GM18867 (cell line): ENCODE data around the gene NAV2.
"Not testable (repeated sequence)": the region's sequence is repeated elsewhere in the genome, so short reads cannot be mapped to it uniquely, and the experiment has no call there.

Source experiments
- ATAC-seq: cut with Tn5 transposase; IDR thresholded peaks from one replicate; pipeline ENCODE4 v1.9.1; 2021; ENCODE audit warnings: mild to moderate bottlenecking, moderate library complexity; ENCODE audit not compliant: unreplicated experiment

The NAV2 gene

GRCh38 chr11:20126724-20127123 lies 414.1 kb downstream of the NAV2 start:
- no peak for ATAC-seq

- peak; percentile 82 for ATAC-seq
Observed at GRCh38 chr11:20127671-20128527, 415.3 kb downstream of the NAV2 start.

GRCh38 chr11:20128528-20128825 lies 415.8 kb downstream of the NAV2 start:
- not testable (repeated sequence) for ATAC-seq

- no peak for ATAC-seq
Observed at GRCh38 chr11:20129665-20130064, 417.0 kb downstream of the NAV2 start.

- peak; percentile 55 for ATAC-seq
Observed at GRCh38 chr11:20131788-20132666, 419.4 kb downstream of the NAV2 start.

- ATAC-seq, result no peak
Observed at GRCh38 chr11:20132667-20133039, 420.0 kb downstream of the NAV2 start.

GRCh38 chr11:20134991-20135736 lies 422.5 kb downstream of the NAV2 start:
- no peak for ATAC-seq

- ATAC-seq, result no peak
Observed at GRCh38 chr11:20137637-20138036, 425.0 kb downstream of the NAV2 start.

GRCh38 chr11:20138707-20139106 lies 426.1 kb downstream of the NAV2 start:
- ATAC-seq, result no peak

GRCh38 chr11:20154381-20154780 lies 441.7 kb downstream of the NAV2 start:
- no peak for ATAC-seq

GRCh38 chr11:20155683-20156279 lies 443.1 kb downstream of the NAV2 start:
- ATAC-seq, result no peak

- peak; percentile 27 for ATAC-seq
Observed at GRCh38 chr11:20156280-20156875, 443.7 kb downstream of the NAV2 start.

GRCh38 chr11:20156876-20157613 lies 444.4 kb downstream of the NAV2 start:
- ATAC-seq, result peak; percentile 65

- no peak for ATAC-seq
Observed at GRCh38 chr11:20157728-20158127, 445.1 kb downstream of the NAV2 start.

- ATAC-seq, result no peak
Observed at GRCh38 chr11:20158597-20159257, 446.1 kb downstream of the NAV2 start.

GRCh38 chr11:20159466-20160381 lies 447.1 kb downstream of the NAV2 start:
- ATAC-seq, result no peak

- ATAC-seq, result no peak
Observed at GRCh38 chr11:20160425-20161229, 448.0 kb downstream of the NAV2 start, which contains the start of gene DBX1. DBX1 (minus strand) TSS chr11:20160475; CDS start chr11:20160324, 151 bp downstream.
